ENCODE measurements around the gene WDR46. TPM values are rescaled to one million over a fixed set of nuclear protein-coding genes. Genes with fewer than 3 reads are reported as not detected.
A peak's percentile ranks its signal among the peaks of the same experiment; 100 is the strongest.

Gene WDR46
- total and polyA plus RNA-seq, 10 of the 15 experiments (the other 5 are each of a cell fraction or from before 2014, with no cell fraction given): 10.1 to 147 (median 86.0) TPM

DNA sequence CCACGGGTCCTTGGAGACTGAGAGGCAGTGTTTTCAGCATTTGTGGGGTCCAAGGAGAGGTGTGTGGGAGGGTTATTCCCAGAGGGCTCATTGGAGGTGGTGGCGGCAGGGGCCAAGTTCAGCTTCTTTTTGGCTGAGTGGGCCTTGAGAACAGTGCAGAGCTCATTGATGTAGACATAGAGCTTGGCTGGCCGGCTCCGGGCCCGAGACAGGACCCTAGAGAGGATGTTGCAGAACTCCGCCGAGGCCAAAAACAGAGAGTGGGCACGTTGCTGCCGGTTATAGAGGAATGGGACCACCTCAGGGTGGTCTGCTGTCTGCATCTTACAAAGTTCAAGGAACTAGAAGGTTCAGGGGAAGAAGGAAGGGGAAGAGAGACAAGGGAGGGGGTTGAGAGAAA lies 32.2 kb upstream of the WDR46 start:
- ATAC-seq: no peak
- ChIA-PET CTCF (no interaction called here), POLR2A (interaction anchor here (0.5 to 1.4 kb wide), 4 partner anchors 8 to 33 kb away, joined by 3 to 4 read pairs (median 4); partner anchors contain the start of gene TAPBP), RAD21 (ENCODE audit: unreplicated experiment) (interaction anchor here (0.8 kb wide), 1 partner anchor 9 kb away, joined by 3 read pairs; no protein-coding TSS in a partner anchor), SMC1A (ENCODE audit: uncharacterized antibody, unreplicated experiment) (no interaction called here)
- H3K9me3 ChIP-seq (replicated peaks; ENCODE audit: control insufficient read depth, insufficient read depth, low read length): no peaks in the 10 kb centered on the region
- TF ChIP-seq MEF2B (IDR thresholded peaks at IDR 0.05; ENCODE audit: partially characterized antibody, poor library complexity, severe bottlenecking) (no peak), YY1 (IDR thresholded peaks at IDR 0.05; ENCODE audit: low read depth, low read length) (no peak), TARDBP (IDR thresholded peaks at IDR 0.05; ENCODE audit: borderline replicate concordance) (no peak), NR2F1 (conservative IDR thresholded peaks at IDR 0.05) (no peak), CBX5 (IDR thresholded peaks at IDR 0.05; ENCODE audit: low read depth) (no peak), SMARCA5 (IDR thresholded peaks at IDR 0.05) (no peak), HDAC6 (IDR thresholded peaks at IDR 0.05; ENCODE audit: unreplicated experiment) (no peak), NFIC (IDR thresholded peaks at IDR 0.05; ENCODE audit: low read depth, low read length) (no peak), TBL1XR1 (IDR thresholded peaks at IDR 0.05; ENCODE audit: low read depth, low read length) (no peak), NFYA (IDR thresholded peaks at IDR 0.05; ENCODE audit: borderline replicate concordance, low read depth, low read length) (no peak), POLR2AphosphoS5 (IDR thresholded peaks at IDR 0.05; ENCODE audit: low read length) (no peak), NR2C1 (IDR thresholded peaks at IDR 0.05) (no peak), SIN3A (IDR thresholded peaks at IDR 0.05; ENCODE audit: low read depth, low read length) (no peak), WRNIP1 (IDR thresholded peaks at IDR 0.05; ENCODE audit: borderline replicate concordance, low read depth, low read length) (no peak), ESRRA (IDR thresholded peaks at IDR 0.05; ENCODE audit: low read length) (no peak), KDM1A (IDR thresholded peaks at IDR 0.05; ENCODE audit: borderline replicate concordance) (no peak), RB1 (IDR thresholded peaks at IDR 0.05; ENCODE audit: borderline replicate concordance) (no peak), MTA3 (IDR thresholded peaks at IDR 0.05; ENCODE audit: borderline replicate concordance, low read length) (no peak)
- TF ChIP-seq, protein P1, sequence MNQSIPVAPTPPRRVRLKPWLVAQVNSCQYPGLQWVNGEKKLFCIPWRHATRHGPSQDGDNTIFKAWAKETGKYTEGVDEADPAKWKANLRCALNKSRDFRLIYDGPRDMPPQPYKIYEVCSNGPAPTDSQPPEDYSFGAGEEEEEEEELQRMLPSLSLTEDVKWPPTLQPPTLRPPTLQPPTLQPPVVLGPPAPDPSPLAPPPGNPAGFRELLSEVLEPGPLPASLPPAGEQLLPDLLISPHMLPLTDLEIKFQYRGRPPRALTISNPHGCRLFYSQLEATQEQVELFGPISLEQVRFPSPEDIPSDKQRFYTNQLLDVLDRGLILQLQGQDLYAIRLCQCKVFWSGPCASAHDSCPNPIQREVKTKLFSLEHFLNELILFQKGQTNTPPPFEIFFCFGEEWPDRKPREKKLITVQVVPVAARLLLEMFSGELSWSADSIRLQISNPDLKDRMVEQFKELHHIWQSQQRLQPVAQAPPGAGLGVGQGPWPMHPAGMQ (IDR thresholded peaks at IDR 0.05; ENCODE audit: borderline replicate concordance): no peak
- TF ChIP-seq, protein P2, sequence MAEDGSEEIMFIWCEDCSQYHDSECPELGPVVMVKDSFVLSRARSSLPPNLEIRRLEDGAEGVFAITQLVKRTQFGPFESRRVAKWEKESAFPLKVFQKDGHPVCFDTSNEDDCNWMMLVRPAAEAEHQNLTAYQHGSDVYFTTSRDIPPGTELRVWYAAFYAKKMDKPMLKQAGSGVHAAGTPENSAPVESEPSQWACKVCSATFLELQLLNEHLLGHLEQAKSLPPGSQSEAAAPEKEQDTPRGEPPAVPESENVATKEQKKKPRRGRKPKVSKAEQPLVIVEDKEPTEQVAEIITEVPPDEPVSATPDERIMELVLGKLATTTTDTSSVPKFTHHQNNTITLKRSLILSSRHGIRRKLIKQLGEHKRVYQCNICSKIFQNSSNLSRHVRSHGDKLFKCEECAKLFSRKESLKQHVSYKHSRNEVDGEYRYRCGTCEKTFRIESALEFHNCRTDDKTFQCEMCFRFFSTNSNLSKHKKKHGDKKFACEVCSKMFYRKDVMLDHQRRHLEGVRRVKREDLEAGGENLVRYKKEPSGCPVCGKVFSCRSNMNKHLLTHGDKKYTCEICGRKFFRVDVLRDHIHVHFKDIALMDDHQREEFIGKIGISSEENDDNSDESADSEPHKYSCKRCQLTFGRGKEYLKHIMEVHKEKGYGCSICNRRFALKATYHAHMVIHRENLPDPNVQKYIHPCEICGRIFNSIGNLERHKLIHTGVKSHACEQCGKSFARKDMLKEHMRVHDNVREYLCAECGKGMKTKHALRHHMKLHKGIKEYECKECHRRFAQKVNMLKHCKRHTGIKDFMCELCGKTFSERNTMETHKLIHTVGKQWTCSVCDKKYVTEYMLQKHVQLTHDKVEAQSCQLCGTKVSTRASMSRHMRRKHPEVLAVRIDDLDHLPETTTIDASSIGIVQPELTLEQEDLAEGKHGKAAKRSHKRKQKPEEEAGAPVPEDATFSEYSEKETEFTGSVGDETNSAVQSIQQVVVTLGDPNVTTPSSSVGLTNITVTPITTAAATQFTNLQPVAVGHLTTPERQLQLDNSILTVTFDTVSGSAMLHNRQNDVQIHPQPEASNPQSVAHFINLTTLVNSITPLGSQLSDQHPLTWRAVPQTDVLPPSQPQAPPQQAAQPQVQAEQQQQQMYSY (CRISPR knock-in tag; IDR thresholded peaks at IDR 0.05): no peak
- H3K36me3 ChIP-seq (ENCODE audit: control insufficient read depth in 2 of 2, insufficient read depth in 2 of 2, low read length in 1 of 2): peaks cover 12 to 16% of the 10 kb centered on the region in 2 experiments; a peak in 3 of 4 replicates
- no TSS peak for BruUV-seq (replicated peaks)
- no peak overlapping the region for H2AFZ ChIP-seq (ENCODE audit: control insufficient read depth, low read depth, low read length)
- H3K27me3 ChIP-seq (replicated peaks in 1 of 2; ENCODE audit: control insufficient read depth in 2 of 2, insufficient read depth in 2 of 2, low read length in 1 of 2): no peaks in the 10 kb centered on the region
- H3K79me2 ChIP-seq (ENCODE audit: control insufficient read depth, insufficient read depth, low read length): peaks cover 33% of the 10 kb centered on the region
- FAIRE-seq: no peak
- DNase-seq (ENCODE audit: low read depth, low spot score): no peak
- in situ Hi-C loops (cut with MboI) (no loop called here), intact Hi-C loops (cut with micrococcal nuclease; ENCODE audit: unreplicated experiment) (no loop called here)
- 0 out of 2 replicates have a peak, but pooled peaks cover 3% of the 10 kb centered on the region for H4K20me1 ChIP-seq (ENCODE audit: control insufficient read depth, insufficient read depth)
- peak overlapping the region; percentile 81 for H3K9ac ChIP-seq (ENCODE audit: control insufficient read depth, insufficient read depth, low read length)
- peak overlapping the region; percentile 91 for H3K4me3 ChIP-seq
- H3K27ac ChIP-seq (ENCODE audit: control insufficient read depth, insufficient read depth): peak overlapping the region; percentile 83; the same call in 1 of the 2 replicates
- H3K4me1 ChIP-seq (ENCODE audit: control insufficient read depth, insufficient read depth, low read length): peaks cover 22% of the 10 kb centered on the region
- 54% methylated on average over 9 of the region's 9 CpGs for WGBS (ENCODE audit: insufficient coverage, insufficient replicate concordance, low lambda C conversion rate, missing lambda C conversion rate)
- H3K4me2 ChIP-seq (ENCODE audit: control insufficient read depth, insufficient read depth): peak overlapping the region; percentile 94

All from GM12878 (cell line).